GM21529 (cell line): ENCODE measurements around the gene EFNA4.

Source experiments
- ATAC-seq: cut with Tn5 transposase; IDR thresholded peaks from one replicate; pipeline ENCODE4 v1.9.1; 2021; ENCODE audit not compliant: unreplicated experiment

Gene EFNA4

GRCh38 chr1:155032886-155033285 lies 30.7 kb upstream of the EFNA4 start:
- no peak for ATAC-seq

GRCh38 chr1:155033524-155033923 lies 30.0 kb upstream of the EFNA4 start, which contains the start of the genes DCST1 and DCST2:
DCST1 (plus strand) TSS chr1:155033824; CDS start chr1:155034037, 213 bp downstream.
DCST2 (minus strand) TSS chr1:155033781; CDS start chr1:155033701, 80 bp downstream.
- no peak for ATAC-seq

- no peak for ATAC-seq
Measured at GRCh38 chr1:155034318-155035208, 29.0 kb upstream of the EFNA4 start.

- ATAC-seq = no peak
Measured at GRCh38 chr1:155035936-155036335, 27.6 kb upstream of the EFNA4 start.

- no peak for ATAC-seq
Measured at GRCh38 chr1:155037043-155037442, 26.5 kb upstream of the EFNA4 start.

- no peak for ATAC-seq
Measured at GRCh38 chr1:155037851-155038441, 25.6 kb upstream of the EFNA4 start.

- ATAC-seq = no peak
Measured at GRCh38 chr1:155038602-155039307, 24.8 kb upstream of the EFNA4 start.

- no peak for ATAC-seq
Measured at GRCh38 chr1:155039308-155039669, 24.3 kb upstream of the EFNA4 start.

- ATAC-seq = no peak
Measured at GRCh38 chr1:155040358-155041093, 23.0 kb upstream of the EFNA4 start.

GRCh38 chr1:155042789-155043188 lies 20.8 kb upstream of the EFNA4 start:
- no peak for ATAC-seq

- no peak for ATAC-seq
Measured at GRCh38 chr1:155043301-155043702, 20.2 kb upstream of the EFNA4 start.

GRCh38 chr1:155043793-155044192 lies 19.7 kb upstream of the EFNA4 start:
- no peak for ATAC-seq

GRCh38 chr1:155044365-155044764 lies 19.2 kb upstream of the EFNA4 start:
- no peak for ATAC-seq

GRCh38 chr1:155044812-155045657 lies 18.5 kb upstream of the EFNA4 start:
- ATAC-seq = no peak

GRCh38 chr1:155048449-155049334 lies 14.8 kb upstream of the EFNA4 start:
- no peak for ATAC-seq

- ATAC-seq = no peak
Measured at GRCh38 chr1:155049651-155050559, 13.6 kb upstream of the EFNA4 start.

- ATAC-seq = peak; percentile 62
Measured at GRCh38 chr1:155050560-155051341, 12.8 kb upstream of the EFNA4 start, which contains the start of gene ADAM15. ADAM15 (plus strand) TSS chr1:155051316; CDS start chr1:155051387, 71 bp downstream.
